K562 (cell line): ENCODE data around the gene SYT1. TPM values are rescaled to one million over a fixed set of nuclear protein-coding genes. Genes with fewer than 3 reads are reported as not detected.

Experiments
- ATAC-seq: fragments of 200-7000 bp; cut with Tn5 transposase; 3 replicates; pipeline ENCODE4 v1.9.1; 2020; ENCODE audit warnings: moderate library complexity
- BruUV-seq: library from RNA; stranded (reverse); fragments of 400-500 nt; replicated peaks from 2 replicates; lab custom pipeline; 2021; lab: Mats Ljungman, UMichigan
- CTCF ChIA-PET: fragments of 300-600 bp; formaldehyde crosslinking; extraction: SDS; loops from one replicate; lab custom pipeline; 2021; ENCODE audit warnings: low intra/inter-chr PET ratio; lab: Yijun Ruan, JAX
- POLR2A ChIA-PET: fragments of 300-600, 350-650 bp; sonication (Branson Sonifier 250); formaldehyde crosslinking; extraction: SDS; loops from one replicate; lab custom pipeline; 2021; ENCODE audit warnings: antibody characterized with exemption, inconsistent platforms; lab: Yijun Ruan, JAX
- DNase-seq, 4 experiments: peaks; one replicate each; pipeline versions ENCODE4 v3.0.0 to v3.0.0-alpha.2; 2011 to 2018; ENCODE audit warnings: low spot score in 3 of 4, mixed read lengths in 3 of 4; ENCODE audit errors: extremely low read depth in 1 of 4
- FAIRE-seq: peaks from 2 replicates; lab custom pipeline; 2011; peaks lifted over from hg19 to GRCh38; lab: Jason Lieb, UNC
- H2AFZ ChIP-seq: 2 replicates; pipeline ENCODE4 v1.6.0; 2011; ENCODE audit warnings: low read depth, low read length, control low read depth, inconsistent platforms
- H3K27ac ChIP-seq: fragments of 200-600 bp; 3 replicates; pipeline ENCODE4 v1.8.0; 2011; ENCODE audit warnings: low read depth, mild to moderate bottlenecking, control low read depth, inconsistent platforms, low read length, moderate library complexity, mixed read lengths; ENCODE audit errors: extremely low read depth
- H3K27me3 ChIP-seq, 2 experiments: fragments of 300-600 bp in 1 of 2; 2 replicates in 1 of 2; 3 replicates in 1 of 2; pipeline versions ENCODE4 v1.6.0 to v1.8.0; 2011; ENCODE audit warnings: inconsistent platforms in 2 of 2, low read length in 2 of 2, mild to moderate bottlenecking in 1 of 2, mixed read lengths in 1 of 2, moderate library complexity in 1 of 2; ENCODE audit not compliant: control insufficient read depth in 2 of 2, insufficient read depth in 2 of 2
- H3K36me3 ChIP-seq: fragments of 300-600 bp; 3 replicates; pipeline ENCODE4 v1.8.0; 2011; ENCODE audit warnings: mild to moderate bottlenecking, low read length, inconsistent platforms; ENCODE audit not compliant: control insufficient read depth, insufficient read depth
- H3K4me1 ChIP-seq, 2 experiments: fragments of 200-600 bp in 1 of 2; replicated peaks in 1 of 2; 2 replicates in 1 of 2; 3 replicates in 1 of 2; pipeline versions ENCODE4 v1.5.1 to v1.8.0; 2011; ENCODE audit warnings: inconsistent platforms in 2 of 2, low read length in 2 of 2, mild to moderate bottlenecking in 1 of 2, mixed read lengths in 1 of 2, moderate library complexity in 1 of 2; ENCODE audit not compliant: control insufficient read depth in 2 of 2, insufficient read depth in 2 of 2
- H3K4me2 ChIP-seq: 2 replicates; pipeline ENCODE4 v1.6.1; 2011; ENCODE audit warnings: low read length, control low read depth, inconsistent platforms, mixed read lengths; ENCODE audit not compliant: insufficient read depth
- H3K4me3 ChIP-seq: fragments of 200-600 bp; sonication (generic), shearing (Covaris generic); 2 replicates; pipeline ENCODE4 v1.5.1; 2016; ENCODE audit warnings: control low read depth, inconsistent platforms
- H3K79me2 ChIP-seq: fragments of 200-600 bp; 3 replicates; pipeline ENCODE4 v1.8.0; 2011; ENCODE audit warnings: low read length, inconsistent platforms; ENCODE audit not compliant: control insufficient read depth, insufficient read depth
- H3K9ac ChIP-seq, 2 experiments: 2 replicates each; pipeline versions ENCODE4 v1.6.0 to v1.6.1; 2011; ENCODE audit warnings: low read depth in 2 of 2, low read length in 2 of 2, control low read depth in 1 of 2, inconsistent platforms in 1 of 2, mild to moderate bottlenecking in 1 of 2, mixed read lengths in 1 of 2; ENCODE audit not compliant: insufficient read depth in 1 of 2
- H3K9me1 ChIP-seq: one replicate; pipeline ENCODE4 v1.6.0; 2011; ENCODE audit warnings: inconsistent platforms, mild to moderate bottlenecking, low read length, moderate library complexity; ENCODE audit not compliant: control insufficient read depth, insufficient read depth
- H3K9me3 ChIP-seq: replicated peaks from 2 replicates; pipeline ENCODE4 v1.5.1; 2011; ENCODE audit warnings: low read depth, low read length, inconsistent platforms; ENCODE audit not compliant: control insufficient read depth, insufficient read depth
- H4K20me1 ChIP-seq: replicated peaks from 2 replicates; pipeline ENCODE4 v1.6.1; 2011; ENCODE audit warnings: low read length, inconsistent platforms, mixed read lengths; ENCODE audit not compliant: control insufficient read depth, insufficient read depth
- CHAMP1 ChIP-seq: fragments of 450-650 bp; IDR thresholded peaks from 2 replicates; pipeline ENCODE4 v1.6.1; 2016; ENCODE audit warnings: mild to moderate bottlenecking
- MYBL2 ChIP-seq, 2 experiments: fragments of 450-650 bp in 1 of 2; sonication (generic) in 1 of 2; formaldehyde crosslinking in 1 of 2; IDR thresholded peaks; 2 replicates each; pipeline versions ENCODE4 v1.6.1 to v1.8.1; 2017 to 2022; ENCODE audit warnings: borderline replicate concordance in 1 of 2, inconsistent platforms in 1 of 2, low read depth in 1 of 2, mild to moderate bottlenecking in 1 of 2, missing genetic modification reagents in 1 of 2, moderate library complexity in 1 of 2
- NR3C1 ChIP-seq: sonication (generic); formaldehyde crosslinking; IDR thresholded peaks from 2 replicates; pipeline ENCODE4 v1.8.1; 2022; ENCODE audit warnings: missing genetic modification reagents
- SIX5 ChIP-seq, 2 experiments: IDR thresholded peaks; 2 replicates each; pipeline ENCODE4 v1.6.1; 2011; ENCODE audit warnings: low read length in 2 of 2, borderline replicate concordance in 1 of 2, low read depth in 1 of 2, mild to moderate bottlenecking in 1 of 2, moderate library complexity in 1 of 2; ENCODE audit not compliant: insufficient read depth in 1 of 2
- SMARCE1 ChIP-seq: fragments of 450-650 bp; IDR thresholded peaks from 2 replicates; pipeline ENCODE4 v1.7.1; 2016; ENCODE audit warnings: mild to moderate bottlenecking
- ZNF175 ChIP-seq: fragments of 200-800 bp; sonication (Bioruptor generic); IDR thresholded peaks from 2 replicates; pipeline ENCODE4 v1.6.1; 2016; ENCODE audit warnings: low read depth, mild to moderate bottlenecking, missing genetic modification characterization, missing compliant biosample characterization
- WGBS: fragments of 100-300 bp; shearing (Covaris generic); methylation state at CpG from one replicate; pipeline ENCODE4 v1.1.6; 2016; ENCODE audit warnings: low coverage, mixed read lengths; ENCODE audit not compliant: insufficient coverage; ENCODE audit errors: missing lambda C conversion rate; 5-methylcytosine and 5-hydroxymethylcytosine counted together
- in situ Hi-C: fragments of 300-500 bp; cut with MboI; formaldehyde crosslinking; loops from 4 replicates; pipeline ENCODE4 v1.15.0; 2018; ENCODE audit warnings: inconsistent platforms, mixed read lengths
- intact Hi-C: fragments of 100-400 bp; cut with micrococcal nuclease; formaldehyde crosslinking; loops from 2 replicates; pipeline ENCODE4 v1.14.2; 2022
- polyA plus RNA-seq, 8 experiments: library from polyadenylated mRNA; depleted of rRNA in 4 of 8; stranded (reverse) in 5 of 8; unstranded in 3 of 8; fragments of >200 nt; fragmentation: Nextera tagmentation in 2 of 8; fragmentation: Illumina TruSeq in 1 of 8; extraction: Ambion mirVana in 2 of 8; extraction: Trizol in 1 of 8; gene quantifications; 2 replicates each; pipeline versions ENCODE4 v1.2.1 to v1.2.3, GENCODE V29; 2011 to 2014; ENCODE audit warnings: inconsistent platforms in 1 of 8, missing spikeins in 1 of 8
- total RNA-seq, 7 experiments: library from RNA; depleted of rRNA in 6 of 7; stranded (reverse); fragments of >200 nt in 6 of 7; fragmentation: Illumina TruSeq in 2 of 7; extraction: Trizol in 2 of 7; gene quantifications; 2 replicates each; pipeline versions ENCODE4 v1.2.1 to v1.2.3, GENCODE V29; 2011 to 2021; ENCODE audit warnings: low replicate concordance in 1 of 7
- TF ChIP-seq, protein P1 (sequence below): fragments of 450-650 bp; IDR thresholded peaks from 2 replicates; pipeline ENCODE4 v1.6.1; 2016; ENCODE audit warnings: missing biosample characterization, missing genetic modification characterization

Gene SYT1
- total and polyA plus RNA-seq, 9 of the 15 experiments (the other 6 are each of a cell fraction or from before 2014, with no cell fraction given): 0.03 to 0.13 (median 0.07) TPM; not detected in 4

GRCh38 chr12:79299447-79300198, 435.0 kb downstream of the SYT1 start:
- TF ChIP-seq MYBL2 (IDR thresholded peaks at IDR 0.05; ENCODE audit: low read depth) (no peak), MYBL2 (CRISPR knock-in tag; IDR thresholded peaks at IDR 0.05; ENCODE audit: borderline replicate concordance) (no peak), CHAMP1 (no peak), NR3C1 (CRISPR knock-in tag) (no peak), ZNF175 (CRISPR knock-in tag) (no peak), SMARCE1 (no peak), SIX5 (IDR thresholded peaks at IDR 0.05; ENCODE audit: borderline replicate concordance in 1 of 2, insufficient read depth in 1 of 2, low read depth in 1 of 2, low read length in 2 of 2) (no peak)
- TF ChIP-seq, protein P1, sequence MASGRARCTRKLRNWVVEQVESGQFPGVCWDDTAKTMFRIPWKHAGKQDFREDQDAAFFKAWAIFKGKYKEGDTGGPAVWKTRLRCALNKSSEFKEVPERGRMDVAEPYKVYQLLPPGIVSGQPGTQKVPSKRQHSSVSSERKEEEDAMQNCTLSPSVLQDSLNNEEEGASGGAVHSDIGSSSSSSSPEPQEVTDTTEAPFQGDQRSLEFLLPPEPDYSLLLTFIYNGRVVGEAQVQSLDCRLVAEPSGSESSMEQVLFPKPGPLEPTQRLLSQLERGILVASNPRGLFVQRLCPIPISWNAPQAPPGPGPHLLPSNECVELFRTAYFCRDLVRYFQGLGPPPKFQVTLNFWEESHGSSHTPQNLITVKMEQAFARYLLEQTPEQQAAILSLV (tag): no peak
- no TSS peak for BruUV-seq
- Histone ChIP-seq H3K36me3 (no peaks in the 10 kb centered on the region), H4K20me1 (no peaks in the 10 kb centered on the region), H3K4me2 (no peak overlapping the region), H3K27me3 (no peaks in the 10 kb centered on the region), H3K4me1 (no peaks in the 10 kb centered on the region), H3K9me1 (no peaks in the 10 kb centered on the region), H3K79me2 (no peaks in the 10 kb centered on the region), H3K9me3 (no peaks in the 10 kb centered on the region; the same call in 1 of the 2 replicates), H2AFZ (no peak overlapping the region), H3K4me3 (no peak overlapping the region), H3K27ac (no peak overlapping the region), H3K9ac (no peak overlapping the region)
- ChIA-PET POLR2A (interaction anchor here (1.5 kb wide), 1 partner anchor 10 kb away, joined by 3 read pairs; no protein-coding TSS in a partner anchor), CTCF (no interaction called here)
- FAIRE-seq (no peak), DNase-seq (no peak), ATAC-seq (no peak)
- intact Hi-C loops: no loop called here
- in situ Hi-C loops: no loop called here
- 6% methylated on average over 5 of the region's 5 CpGs for WGBS
